Gastrocnemius medialis (tissue), 4 donors: ENCODE measurements around the gene CTNNA2. TPM values are rescaled to one million over a fixed set of nuclear protein-coding genes. Genes with fewer than 3 reads are reported as not detected.

Experiments used
- ATAC-seq, 2 donors: fragments of 150-250 bp; one replicate each; pipeline ENCODE4 v1.9.1; 2016
- DNase-seq, 2 donors: peaks; one replicate each; pipeline ENCODE4 v3.0.0-alpha.2; 2019
- H3K27ac ChIP-seq, 4 donors: fragments of 200-600 bp; sonication (generic); 1 replicate in 1 of 4; 2 replicates in 3 of 4; pipeline ENCODE4 v1.5.1; 2016 to 2018; ENCODE audit warnings: mild to moderate bottlenecking in 2 of 4, moderate library complexity in 1 of 4
- H3K27me3 ChIP-seq, 3 donors: fragments of 200-600 bp; sonication (generic) in 2 of 3; 1 replicate in 1 of 3; 2 replicates in 2 of 3; pipeline versions ENCODE4 v1.5.1 to v1.6.0; 2016 to 2019; ENCODE audit warnings: mild to moderate bottlenecking in 1 of 3, moderate library complexity in 1 of 3
- H3K36me3 ChIP-seq, 2 donors: fragments of 200-600 bp; sonication (generic) in 1 of 2; one replicate each; pipeline ENCODE4 v1.5.1; 2017 to 2018
- H3K4me1 ChIP-seq, 2 donors: fragments of 200-600 bp; sonication (generic) in 1 of 2; one replicate each; pipeline ENCODE4 v1.5.1; 2016 to 2017; ENCODE audit warnings: mild to moderate bottlenecking in 2 of 2
- H3K4me3 ChIP-seq, 4 donors: fragments of 200-600 bp; sonication (generic) in 3 of 4; 1 replicate in 1 of 4; 2 replicates in 3 of 4; pipeline ENCODE4 v1.5.1; 2016 to 2019; ENCODE audit warnings: mild to moderate bottlenecking in 2 of 4
- H3K9me3 ChIP-seq, 3 donors: fragments of 200-600 bp; sonication (generic) in 2 of 3; 1 replicate in 1 of 3; 2 replicates in 2 of 3; pipeline ENCODE4 v1.5.1; 2016 to 2019
- POLR2A ChIP-seq, 2 donors: fragments of 450-650 bp; IDR thresholded peaks; one replicate each; pipeline ENCODE4 v1.6.1; 2017; ENCODE audit warnings: antibody characterized with exemption in 2 of 2, mild to moderate bottlenecking in 2 of 2, moderate library complexity in 2 of 2
- in situ Hi-C, 4 donors: fragments of 200-750 bp; cut with MboI; loops; one replicate each; pipeline versions ENCODE4 v1.15.0 to v1.8.0; 2017; ENCODE audit warnings: low sequenced_read_pairs in 4 of 4
- intact Hi-C: fragments of 100-400 bp; cut with DNase I; formaldehyde crosslinking; loops from one replicate; pipeline ENCODE4 v1.15.1; 2023; ENCODE audit warnings: low total_unique reads
- total RNA-seq, 4 donors: library from RNA; depleted of rRNA; stranded (reverse); fragments of >200 nt; gene quantifications; one replicate each; pipeline versions ENCODE4 v1.1.0 to v1.2.3, GENCODE V29; 2016
- TF ChIP-seq, protein P1 (sequence below), 5 experiments: fragments of 450-650 bp in 3 of 5; fragments of 200-600 bp in 2 of 5; sonication (generic) in 2 of 5; IDR thresholded peaks in 4 of 5; conservative IDR thresholded peaks in 1 of 5; 1 replicate in 4 of 5; 2 replicates in 1 of 5; pipeline ENCODE4 v1.5.1; 2016 to 2019; ENCODE audit warnings: antibody characterized with exemption in 5 of 5, mild to moderate bottlenecking in 3 of 5, moderate library complexity in 3 of 5

The CTNNA2 gene
- total RNA-seq, 4 donors from 2014 or later = not detected

DNA sequence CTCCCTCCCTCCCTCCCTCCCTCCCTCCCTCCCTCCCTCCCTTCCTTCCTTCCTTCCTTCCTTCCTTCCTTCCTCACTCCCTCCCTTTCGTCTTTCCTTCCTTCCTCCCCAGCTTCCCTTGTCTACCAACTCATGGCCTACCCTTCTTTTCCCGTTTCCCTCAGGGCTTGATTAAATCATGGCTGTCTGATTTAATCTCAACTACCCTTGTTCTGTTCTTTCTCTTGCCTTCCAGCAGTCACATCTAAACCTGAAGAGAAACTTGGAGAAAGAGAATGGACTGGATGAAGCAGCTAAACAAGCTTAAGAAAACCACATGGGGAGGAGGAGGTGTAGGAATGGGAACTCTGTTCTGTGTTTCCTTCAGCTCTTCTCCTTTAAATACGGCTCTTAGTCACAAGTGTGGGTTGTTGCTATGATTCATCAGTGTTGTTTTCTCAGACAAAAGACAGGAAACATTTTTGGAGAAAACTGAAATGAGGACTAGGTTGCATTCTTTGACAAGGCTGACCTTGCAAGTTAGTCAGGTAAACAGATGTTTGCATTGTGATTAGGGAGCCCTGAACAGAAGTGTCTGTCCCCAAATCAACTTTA lies 613.8 kb downstream of the CTNNA2 start:
- DNase-seq (no peak), ATAC-seq (no peak)
- Histone ChIP-seq H3K27ac (no peak overlapping the region), H3K9me3 (no peaks in the 10 kb centered on the region), H3K4me3 (no peak overlapping the region), H3K36me3 (no peaks in the 10 kb centered on the region), H3K27me3 (no peaks in the 10 kb centered on the region), H3K4me1 (no peaks in the 10 kb centered on the region)
- no peak for TF ChIP-seq POLR2A (IDR thresholded peaks at IDR 0.05)
- TF ChIP-seq, protein P1, sequence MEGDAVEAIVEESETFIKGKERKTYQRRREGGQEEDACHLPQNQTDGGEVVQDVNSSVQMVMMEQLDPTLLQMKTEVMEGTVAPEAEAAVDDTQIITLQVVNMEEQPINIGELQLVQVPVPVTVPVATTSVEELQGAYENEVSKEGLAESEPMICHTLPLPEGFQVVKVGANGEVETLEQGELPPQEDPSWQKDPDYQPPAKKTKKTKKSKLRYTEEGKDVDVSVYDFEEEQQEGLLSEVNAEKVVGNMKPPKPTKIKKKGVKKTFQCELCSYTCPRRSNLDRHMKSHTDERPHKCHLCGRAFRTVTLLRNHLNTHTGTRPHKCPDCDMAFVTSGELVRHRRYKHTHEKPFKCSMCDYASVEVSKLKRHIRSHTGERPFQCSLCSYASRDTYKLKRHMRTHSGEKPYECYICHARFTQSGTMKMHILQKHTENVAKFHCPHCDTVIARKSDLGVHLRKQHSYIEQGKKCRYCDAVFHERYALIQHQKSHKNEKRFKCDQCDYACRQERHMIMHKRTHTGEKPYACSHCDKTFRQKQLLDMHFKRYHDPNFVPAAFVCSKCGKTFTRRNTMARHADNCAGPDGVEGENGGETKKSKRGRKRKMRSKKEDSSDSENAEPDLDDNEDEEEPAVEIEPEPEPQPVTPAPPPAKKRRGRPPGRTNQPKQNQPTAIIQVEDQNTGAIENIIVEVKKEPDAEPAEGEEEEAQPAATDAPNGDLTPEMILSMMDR (IDR thresholded peaks at IDR 0.05 in 4 of 5, conservative IDR thresholded peaks at IDR 0.05 in 1 of 5) = no peak
- in situ Hi-C loops (no loop called here), intact Hi-C loops (no loop called here)

DNA sequence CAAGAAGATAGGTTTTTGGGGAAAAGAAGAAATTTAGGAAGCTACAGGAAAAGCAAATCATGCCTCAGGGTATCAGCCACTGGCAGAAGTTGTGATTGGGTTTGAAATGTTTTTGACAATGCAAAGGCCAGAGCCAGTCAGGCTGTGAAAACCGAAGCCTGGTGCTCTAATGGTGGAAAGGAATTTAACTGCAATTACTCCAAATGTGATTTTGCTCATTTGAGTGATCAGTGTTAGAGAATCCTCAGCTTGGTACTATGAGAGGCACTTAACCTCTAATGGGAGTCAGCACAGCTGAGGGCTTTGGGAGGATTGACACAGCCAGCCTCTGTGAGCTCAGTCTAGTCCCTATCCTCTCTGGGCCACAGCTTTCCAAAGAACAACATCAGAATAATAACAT lies 615.2 kb downstream of the CTNNA2 start:
- Histone ChIP-seq H3K36me3 (no peaks in the 10 kb centered on the region), H3K4me3 (no peak overlapping the region), H3K27me3 (no peaks in the 10 kb centered on the region), H3K4me1 (no peaks in the 10 kb centered on the region), H3K27ac (no peak overlapping the region), H3K9me3 (no peaks in the 10 kb centered on the region)
- intact Hi-C loops = no loop called here
- no peak for ATAC-seq
- TF ChIP-seq, protein P1 (IDR thresholded peaks at IDR 0.05 in 4 of 5, conservative IDR thresholded peaks at IDR 0.05 in 1 of 5) = no peak
- TF ChIP-seq POLR2A (IDR thresholded peaks at IDR 0.05) = no peak
- in situ Hi-C loops = no loop called here
- DNase-seq = no peak

DNA sequence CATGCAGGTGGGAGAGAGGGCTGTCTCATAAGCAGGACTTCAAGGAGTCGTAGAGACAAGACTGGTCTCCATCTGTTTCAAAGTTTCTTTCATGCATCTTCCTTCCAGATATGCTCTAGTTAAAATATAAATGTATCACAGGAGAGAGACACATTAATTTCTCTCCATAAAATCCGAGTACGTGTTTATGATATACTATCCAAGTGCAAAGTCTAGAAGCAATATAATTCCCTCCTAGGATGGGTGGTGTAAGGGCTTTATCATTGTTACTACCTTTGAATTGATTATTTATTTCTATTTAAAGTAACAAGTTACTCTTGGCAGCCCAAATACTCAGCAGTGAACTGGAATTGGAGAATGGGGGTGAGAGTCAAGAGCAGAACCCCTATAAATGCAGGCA lies 619.4 kb downstream of the CTNNA2 start:
- intact Hi-C loops (no loop called here), in situ Hi-C loops (no loop called here)
- no peaks in the 10 kb centered on the region for H3K4me1 ChIP-seq
- H3K9me3 ChIP-seq = no peaks in the 10 kb centered on the region
- TF ChIP-seq, protein P1 (IDR thresholded peaks at IDR 0.05 in 4 of 5, conservative IDR thresholded peaks at IDR 0.05 in 1 of 5) = no peak
- TF ChIP-seq POLR2A (IDR thresholded peaks at IDR 0.05) = no peak
- no peaks in the 10 kb centered on the region for H3K27me3 ChIP-seq
- ATAC-seq = no peak
- H3K36me3 ChIP-seq = no peaks in the 10 kb centered on the region
- no peak for DNase-seq
- H3K4me3 ChIP-seq = no peak overlapping the region
- H3K27ac ChIP-seq = no peak overlapping the region

DNA sequence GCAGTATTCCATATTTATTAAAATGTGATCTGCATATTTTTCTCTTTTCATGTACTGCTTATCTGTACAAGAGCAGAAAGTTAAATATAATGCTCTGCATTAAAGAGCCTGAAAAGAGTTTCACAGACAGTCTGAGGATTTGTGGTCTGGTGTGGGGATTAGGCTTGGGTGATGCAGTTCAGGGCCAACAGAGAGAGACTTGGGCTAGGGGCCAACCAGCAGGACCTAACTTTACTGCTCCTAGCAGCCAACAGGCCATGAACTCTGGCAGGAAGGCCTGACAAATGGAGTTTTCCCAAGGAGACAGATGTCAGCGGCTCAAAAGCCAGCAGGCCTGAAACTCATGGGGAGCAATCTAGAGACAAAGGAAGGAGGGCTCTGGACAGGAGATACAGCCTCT lies 622.1 kb downstream of the CTNNA2 start:
- H3K4me3 ChIP-seq = no peak overlapping the region
- no peak for TF ChIP-seq POLR2A (IDR thresholded peaks at IDR 0.05)
- H3K4me1 ChIP-seq = no peaks in the 10 kb centered on the region
- intact Hi-C loops (no loop called here), in situ Hi-C loops (no loop called here)
- H3K27ac ChIP-seq = no peak overlapping the region
- no peaks in the 10 kb centered on the region for H3K27me3 ChIP-seq
- DNase-seq (no peak), ATAC-seq (no peak)
- H3K36me3 ChIP-seq = no peaks in the 10 kb centered on the region
- no peaks in the 10 kb centered on the region for H3K9me3 ChIP-seq

DNA sequence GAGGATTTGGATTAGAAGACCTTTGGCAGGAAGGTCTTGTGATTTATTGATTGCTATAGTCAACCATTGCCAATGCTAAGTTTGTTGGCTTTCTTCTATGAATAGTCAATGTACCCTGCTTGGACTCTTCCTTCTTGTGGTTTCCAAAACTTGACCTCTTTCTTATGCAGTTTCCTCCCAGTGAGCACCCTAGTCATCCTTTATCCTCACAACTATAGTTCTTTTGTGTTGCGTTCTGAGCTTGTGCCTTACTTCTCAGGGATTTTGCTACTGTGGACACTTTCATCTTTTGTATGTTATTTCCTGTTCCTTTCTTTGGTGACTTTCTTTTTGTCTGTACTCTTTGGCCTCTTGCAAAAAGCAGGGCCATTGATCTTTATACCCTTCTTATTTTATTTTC lies 623.5 kb downstream of the CTNNA2 start:
- Histone ChIP-seq H3K9me3 (no peaks in the 10 kb centered on the region), H3K27ac (no peak overlapping the region), H3K4me3 (no peak overlapping the region), H3K27me3 (no peaks in the 10 kb centered on the region), H3K36me3 (no peaks in the 10 kb centered on the region), H3K4me1 (no peaks in the 10 kb centered on the region)
- no peak for DNase-seq
- no peak for ATAC-seq
- intact Hi-C loops = no loop called here
- in situ Hi-C loops = no loop called here
- TF ChIP-seq, protein P1 (IDR thresholded peaks at IDR 0.05 in 4 of 5, conservative IDR thresholded peaks at IDR 0.05 in 1 of 5) = no peak
